Measurements from ENCODE around the gene AGO4. TPM values are rescaled to one million over a fixed set of nuclear protein-coding genes. Genes with fewer than 3 reads are reported as not detected.
"Not testable (repeated sequence)": the region's sequence is repeated elsewhere in the genome, so short reads cannot be mapped to it uniquely, and the experiment has no call there.

The AGO4 gene
- total RNA-seq, 1 donor from 2014 or later: 20.8 TPM

GRCh38 chr1:35886577-35887431 is 79.0 kb downstream of the AGO4 start:
- TF ChIP-seq CTCF (IDR thresholded peaks at IDR 0.05; ENCODE audit: partially characterized antibody, unreplicated experiment): no peak
- H3K27ac Mint-ChIP-seq (ENCODE audit: unreplicated experiment): peak overlapping the region; percentile 84
- H3K4me3 Mint-ChIP-seq (ENCODE audit: unreplicated experiment): peak overlapping the region; percentile 80
- peaks cover 16% of the 10 kb centered on the region for H3K27me3 Mint-ChIP-seq (ENCODE audit: unreplicated experiment)
- peak; percentile 33 for DNase-seq
- peaks cover 8% of the 10 kb centered on the region for H3K9me3 Mint-ChIP-seq (ENCODE audit: unreplicated experiment)
- H3K36me3 Mint-ChIP-seq (ENCODE audit: unreplicated experiment): peaks cover 3% of the 10 kb centered on the region
- peaks cover 40% of the 10 kb centered on the region for H3K4me1 Mint-ChIP-seq (ENCODE audit: low read depth, unreplicated experiment)

GRCh38 chr1:35887508-35887907 is 79.7 kb downstream of the AGO4 start:
- H3K9me3 Mint-ChIP-seq (ENCODE audit: unreplicated experiment): peaks cover 6% of the 10 kb centered on the region
- H3K27ac Mint-ChIP-seq (ENCODE audit: unreplicated experiment): peak overlapping the region; percentile 84
- H3K27me3 Mint-ChIP-seq (ENCODE audit: unreplicated experiment): peaks cover 14% of the 10 kb centered on the region
- peaks cover 40% of the 10 kb centered on the region for H3K4me1 Mint-ChIP-seq (ENCODE audit: low read depth, unreplicated experiment)
- peaks cover 3% of the 10 kb centered on the region for H3K36me3 Mint-ChIP-seq (ENCODE audit: unreplicated experiment)
- peak overlapping the region; percentile 80 for H3K4me3 Mint-ChIP-seq (ENCODE audit: unreplicated experiment)
- TF ChIP-seq CTCF (IDR thresholded peaks at IDR 0.05; ENCODE audit: partially characterized antibody, unreplicated experiment): no peak
- no peak for DNase-seq

DNA sequence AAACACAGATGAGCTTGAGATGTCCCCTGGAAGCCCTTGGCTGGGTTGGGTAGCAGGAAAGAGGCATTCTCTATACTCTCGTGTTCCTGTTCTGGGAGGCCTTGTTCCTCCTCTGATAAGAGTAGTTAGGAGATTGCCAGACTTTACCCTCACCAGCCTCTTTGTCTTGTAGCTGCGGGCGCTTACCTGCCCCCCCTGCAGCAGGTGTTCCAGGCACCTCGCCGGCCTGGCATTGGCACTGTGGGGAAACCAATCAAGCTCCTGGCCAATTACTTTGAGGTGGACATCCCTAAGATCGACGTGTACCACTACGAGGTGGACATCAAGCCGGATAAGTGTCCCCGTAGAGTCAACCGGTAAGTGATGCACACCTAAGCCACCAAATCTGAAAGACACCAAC is 80.4 kb downstream of the AGO4 start:
- Mint-ChIP-seq H3K4me1 (ENCODE audit: low read depth, unreplicated experiment) (peaks cover 40% of the 10 kb centered on the region), H3K4me3 (ENCODE audit: unreplicated experiment) (no peak overlapping the region), H3K27ac (ENCODE audit: unreplicated experiment) (no peak overlapping the region), H3K36me3 (ENCODE audit: unreplicated experiment) (peaks cover 3% of the 10 kb centered on the region), H3K27me3 (ENCODE audit: unreplicated experiment) (peaks cover 15% of the 10 kb centered on the region), H3K9me3 (ENCODE audit: unreplicated experiment) (peaks cover 6% of the 10 kb centered on the region)
- TF ChIP-seq CTCF (IDR thresholded peaks at IDR 0.05; ENCODE audit: partially characterized antibody, unreplicated experiment): no peak
- DNase-seq: no peak

DNA sequence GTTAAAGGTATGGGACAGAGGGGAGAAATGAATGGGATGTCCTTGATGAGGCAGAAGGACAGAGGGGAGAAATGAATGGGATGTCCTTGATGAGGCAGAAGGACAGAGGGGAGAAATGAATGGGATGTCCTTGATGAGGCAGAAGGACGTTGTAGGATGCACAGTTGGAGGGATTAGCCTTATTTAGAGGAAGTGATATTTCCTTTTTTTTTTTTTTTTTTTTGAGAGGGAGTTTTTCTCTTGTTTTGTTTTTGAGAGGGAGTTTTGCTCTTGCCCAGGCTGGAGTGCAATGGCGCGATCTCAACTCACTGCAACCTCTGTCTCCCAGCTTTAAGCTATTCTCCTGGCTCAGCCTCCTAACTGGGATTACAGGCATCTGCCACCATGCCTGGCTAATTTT is 81.2 kb downstream of the AGO4 start:
- H3K36me3 Mint-ChIP-seq (ENCODE audit: unreplicated experiment): not testable (repeated sequence)

DNA sequence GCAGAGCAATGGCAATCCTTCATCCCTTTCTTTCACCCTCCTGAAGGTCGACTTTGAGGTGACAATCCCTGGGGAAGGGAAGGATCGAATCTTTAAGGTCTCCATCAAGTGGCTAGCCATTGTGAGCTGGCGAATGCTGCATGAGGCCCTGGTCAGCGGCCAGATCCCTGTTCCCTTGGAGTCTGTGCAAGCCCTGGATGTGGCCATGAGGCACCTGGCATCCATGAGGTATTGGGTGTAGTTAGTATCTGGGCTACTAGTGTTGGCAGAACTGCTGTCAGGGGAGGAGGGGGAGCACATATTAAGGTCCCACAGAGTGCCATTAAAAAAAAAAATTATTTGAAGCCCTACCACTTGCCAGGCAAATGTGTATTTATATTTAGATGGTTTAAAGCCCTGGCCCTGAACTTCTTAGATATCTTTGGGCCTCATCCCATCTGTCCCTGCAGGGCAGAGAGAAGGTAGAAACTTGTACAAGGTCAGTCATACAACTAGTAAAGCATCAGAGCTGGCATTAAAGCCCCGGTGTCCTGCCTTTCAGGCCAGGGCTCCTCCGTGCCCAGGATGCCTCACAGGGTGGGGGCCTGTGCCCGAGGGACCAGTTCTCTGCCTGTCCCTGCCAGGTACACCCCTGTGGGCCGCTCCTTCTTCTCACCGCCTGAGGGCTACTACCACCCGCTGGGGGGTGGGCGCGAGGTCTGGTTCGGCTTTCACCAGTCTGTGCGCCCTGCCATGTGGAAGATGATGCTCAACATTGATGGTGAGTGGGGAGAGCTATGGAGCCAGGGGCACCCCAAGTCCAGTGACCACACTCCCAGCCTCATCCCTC is 85.4 kb downstream of the AGO4 start:
- Mint-ChIP-seq H3K36me3 (ENCODE audit: unreplicated experiment) (peaks cover 3% of the 10 kb centered on the region), H3K4me1 (ENCODE audit: low read depth, unreplicated experiment) (peaks cover 7% of the 10 kb centered on the region), H3K27ac (ENCODE audit: unreplicated experiment) (no peak overlapping the region), H3K9me3 (ENCODE audit: unreplicated experiment) (no peaks in the 10 kb centered on the region), H3K4me3 (ENCODE audit: unreplicated experiment) (no peak overlapping the region), H3K27me3 (ENCODE audit: unreplicated experiment) (peaks cover 4% of the 10 kb centered on the region)
- TF ChIP-seq CTCF (IDR thresholded peaks at IDR 0.05; ENCODE audit: partially characterized antibody, unreplicated experiment): no peak
- no peak for DNase-seq

More for the DNA sequence above, 81.2 kb downstream of the AGO4 start:
- peaks cover 40% of the 10 kb centered on the region for H3K4me1 Mint-ChIP-seq (ENCODE audit: low read depth, unreplicated experiment)
- H3K9me3 Mint-ChIP-seq (ENCODE audit: unreplicated experiment); DNase-seq; H3K27ac Mint-ChIP-seq (ENCODE audit: unreplicated experiment); H3K4me3 Mint-ChIP-seq (ENCODE audit: unreplicated experiment): not testable (repeated sequence)
- H3K27me3 Mint-ChIP-seq (ENCODE audit: unreplicated experiment): peaks cover 15% of the 10 kb centered on the region
